GM19467 (cell line): ENCODE results near the gene C1orf116.

Experiments
- ATAC-seq: cut with Tn5 transposase; IDR thresholded peaks from one replicate; pipeline ENCODE4 v1.9.1; 2021; ENCODE audit warnings: mild to moderate bottlenecking, moderate library complexity; ENCODE audit not compliant: unreplicated experiment

Gene C1orf116

GRCh38 chr1:207000651-207001291, 31.8 kb downstream of the C1orf116 start:
- ATAC-seq: no peak

- ATAC-seq: no peak
Measured at GRCh38 chr1:206998816-206999215, 33.7 kb downstream of the C1orf116 start.

DNA sequence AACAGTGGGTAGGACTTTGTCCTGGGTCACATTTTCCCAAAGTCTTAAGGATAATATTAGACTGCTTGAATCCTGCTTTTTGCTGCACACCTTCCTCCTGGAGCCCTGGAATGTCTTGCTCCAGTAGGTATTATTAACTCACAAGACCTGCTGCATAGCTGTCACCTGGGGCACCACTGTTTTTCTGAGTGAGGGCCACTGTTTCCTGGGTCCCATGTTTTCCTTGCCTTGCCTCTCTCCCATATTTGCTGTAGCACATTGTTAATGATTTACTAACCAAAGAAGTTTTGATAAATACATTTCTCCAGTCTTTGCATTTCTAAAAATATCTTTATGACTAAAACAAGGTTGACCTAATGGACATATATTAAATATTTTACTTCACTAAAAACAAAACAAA, 39.8 kb downstream of the C1orf116 start:
- no peak for ATAC-seq

DNA sequence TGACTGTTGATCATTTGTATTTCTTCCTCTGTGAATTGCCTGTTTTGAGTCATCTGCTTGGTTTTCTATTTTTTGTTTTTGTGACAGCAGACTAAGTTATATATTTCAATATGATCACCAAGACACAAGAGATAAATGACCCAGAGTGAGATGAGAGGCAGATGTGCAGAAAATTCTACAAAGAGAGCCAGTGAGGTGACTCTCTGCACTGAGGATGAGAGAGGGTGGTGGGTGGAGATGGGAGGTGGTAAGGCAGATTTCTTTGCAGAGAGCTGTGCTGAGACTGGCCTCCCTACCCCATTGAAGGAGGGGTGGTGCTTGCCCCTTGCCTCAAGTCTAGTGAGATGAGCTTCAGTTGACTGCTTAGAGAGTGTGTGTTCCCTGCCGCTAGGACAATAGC, 44.7 kb downstream of the C1orf116 start:
- no peak for ATAC-seq

DNA sequence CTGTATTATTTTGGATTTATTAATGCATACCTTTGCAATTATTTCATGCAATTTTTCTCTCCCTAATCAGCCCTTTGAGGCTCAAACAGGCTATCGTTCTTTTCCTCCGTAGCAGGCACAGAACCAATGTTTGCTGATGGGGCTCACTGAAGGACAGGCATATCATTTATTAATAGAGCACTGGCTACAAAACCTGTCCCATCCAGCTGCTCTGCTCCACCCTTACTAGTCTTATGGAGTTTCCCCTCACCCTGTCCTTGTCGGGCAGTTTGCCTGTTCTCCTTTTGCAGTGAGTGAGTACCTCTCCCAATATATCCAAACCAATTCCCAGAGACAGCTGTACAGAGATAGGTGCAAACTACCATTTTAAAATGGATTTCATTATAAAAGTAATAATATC, 45.7 kb downstream of the C1orf116 start:
- no peak for ATAC-seq

DNA sequence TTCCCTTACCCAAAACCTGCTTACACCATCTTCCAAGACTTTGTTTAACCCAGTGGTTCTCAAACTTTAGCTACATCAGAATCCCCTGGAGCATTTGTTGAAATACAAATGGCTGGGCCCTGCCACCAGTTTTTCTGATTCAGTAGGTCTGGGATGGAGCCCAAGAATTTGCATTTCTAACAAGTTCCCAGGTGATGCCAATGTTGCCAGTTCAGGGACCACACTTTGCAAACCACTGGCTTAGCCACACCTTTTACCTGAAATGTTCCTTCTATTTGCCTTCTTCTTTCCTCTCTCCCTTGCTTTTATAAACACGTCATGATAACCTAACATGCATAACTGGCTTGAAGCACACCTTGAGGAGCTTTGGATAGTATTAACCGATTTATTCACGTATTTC, 46.2 kb downstream of the C1orf116 start:
- ATAC-seq: no peak

GRCh38 chr1:206985162-206985749, 47.3 kb downstream of the C1orf116 start:
- ATAC-seq: no peak

- ATAC-seq: no peak
Measured at GRCh38 chr1:206982216-206982615, 50.3 kb downstream of the C1orf116 start.

DNA sequence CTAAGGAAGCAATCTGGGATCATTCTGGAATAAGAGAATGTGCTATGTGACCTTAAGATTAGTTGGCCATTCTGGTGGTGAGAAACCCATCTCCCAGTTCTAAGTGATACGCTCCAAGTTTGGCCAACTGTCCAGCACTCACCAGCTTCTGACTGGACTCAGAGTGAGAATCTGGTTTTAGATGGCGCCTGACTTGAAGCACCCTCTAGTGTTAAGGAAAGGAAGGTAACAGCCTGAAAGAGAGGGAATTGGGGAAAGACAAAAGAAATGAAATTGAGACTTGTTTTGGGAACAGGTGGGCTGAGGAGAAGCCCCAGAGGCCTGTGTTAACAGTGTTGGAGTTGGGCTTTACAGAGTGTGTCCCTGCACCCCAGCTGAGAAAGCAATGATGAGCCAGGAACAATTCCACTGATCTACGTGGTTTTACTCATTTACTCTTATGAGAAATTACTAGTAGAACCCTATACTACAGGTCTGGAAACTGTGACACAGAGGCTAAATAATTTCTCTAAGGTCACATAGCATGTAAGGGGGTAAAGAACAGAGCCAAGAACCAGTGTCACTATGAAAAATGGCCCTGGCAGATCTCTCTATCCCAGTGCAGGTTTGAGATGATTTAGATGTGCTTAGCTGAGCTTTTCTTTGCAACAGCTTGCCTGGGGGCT, 53.0 kb downstream of the C1orf116 start:
- ATAC-seq: no peak

GRCh38 chr1:206978259-206978658, 54.3 kb downstream of the C1orf116 start:
- ATAC-seq: no peak

- ATAC-seq: no peak
Measured at GRCh38 chr1:206975306-206975705, 57.2 kb downstream of the C1orf116 start.

DNA sequence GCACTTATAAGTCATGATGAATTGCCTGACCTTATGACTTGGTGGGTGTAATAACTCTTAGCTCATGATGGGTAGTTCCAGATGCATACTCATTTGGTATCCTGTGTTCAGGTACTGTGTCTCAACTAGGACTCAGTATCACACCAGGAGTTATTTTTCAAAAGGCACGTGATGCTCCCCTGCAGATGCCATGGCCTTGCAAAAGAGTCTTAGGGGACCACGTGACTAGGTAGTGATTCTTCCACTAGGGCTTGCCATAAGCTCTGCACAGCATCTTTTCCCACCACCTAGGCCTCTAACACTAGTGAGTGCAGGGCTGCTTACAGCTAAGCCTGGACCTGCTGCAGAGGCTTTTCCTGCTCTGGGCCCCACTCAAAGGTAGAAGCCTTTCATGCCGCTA, 58.4 kb downstream of the C1orf116 start:
- ATAC-seq: no peak

GRCh38 chr1:206972728-206973127, 59.8 kb downstream of the C1orf116 start:
- ATAC-seq: no peak

DNA sequence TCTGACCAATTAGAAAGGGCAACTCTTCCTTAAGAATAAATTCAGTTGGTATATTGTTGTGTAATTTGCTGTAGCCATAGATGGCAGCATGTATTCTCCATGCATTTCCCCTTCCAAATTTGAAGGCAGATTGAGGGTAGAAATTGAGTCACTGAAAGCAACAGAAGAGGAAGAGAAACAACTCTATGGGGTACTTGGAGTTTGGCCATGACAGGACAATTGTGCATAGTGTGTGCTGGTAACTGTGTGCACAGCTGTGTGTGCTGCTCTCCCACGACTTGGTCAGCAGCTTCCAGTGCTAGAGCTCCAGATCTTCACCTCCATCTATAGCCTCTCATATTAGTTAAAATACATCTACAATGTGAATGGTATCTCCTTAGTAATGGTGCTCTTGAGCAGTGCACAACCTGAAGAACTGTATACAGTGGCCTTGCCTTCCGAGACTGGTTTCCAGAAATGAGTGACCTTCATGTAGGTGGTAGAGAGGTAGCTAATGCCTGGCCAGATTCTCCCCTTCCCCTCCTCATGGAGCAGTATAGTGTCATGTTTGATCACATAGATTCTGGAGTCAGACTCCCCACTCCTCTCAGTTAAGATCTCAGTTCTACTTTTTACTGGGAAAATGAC, 61.4 kb downstream of the C1orf116 start:
- no peak for ATAC-seq

GRCh38 chr1:206970446-206970845, 62.1 kb downstream of the C1orf116 start, which contains the start of gene FCAMR:
TSS of gene FCAMR (minus strand) at chr1:206970460. CDS start at chr1:206970125, 335 bp downstream.
- no peak for ATAC-seq

DNA sequence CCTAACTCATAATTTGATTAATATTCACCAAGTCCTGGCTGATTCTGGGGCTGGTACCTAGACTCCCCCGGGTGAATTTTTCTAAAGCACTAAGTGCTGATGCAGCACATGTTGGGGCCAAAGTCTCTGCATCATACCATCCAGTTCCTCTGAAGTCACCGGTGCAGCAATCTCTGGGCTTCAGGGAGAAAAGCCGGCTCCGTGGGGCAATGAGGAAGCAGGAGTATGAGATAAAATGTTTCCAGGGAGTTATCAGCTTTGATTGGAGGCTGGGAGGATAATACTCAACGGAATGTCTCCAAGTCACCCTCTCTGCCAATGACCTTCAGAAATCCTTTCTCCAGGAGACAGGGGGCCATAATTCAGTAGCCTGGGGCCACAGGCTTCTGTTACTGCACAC, 63.5 kb downstream of the C1orf116 start:
- no peak for ATAC-seq
